NB4 (cell line): ENCODE measurements around the gene HDAC11.

Experiments used
- DNase-seq: peaks from one replicate; pipeline ENCODE4 v3.0.0; 2010; ENCODE audit warnings: low read depth
- H3K4me3 ChIP-seq: one replicate; pipeline ENCODE4 v1.5.1; 2011; ENCODE audit warnings: mild to moderate bottlenecking, low read depth, low read length, moderate library complexity
- MYC ChIP-seq: IDR thresholded peaks from 2 replicates; pipeline ENCODE4 v1.6.1; 2011; ENCODE audit warnings: low read depth, low read length
- POLR2A ChIP-seq: IDR thresholded peaks from 2 replicates; pipeline ENCODE4 v1.6.1; 2011; ENCODE audit warnings: mild to moderate bottlenecking; ENCODE audit not compliant: insufficient read length; ENCODE audit errors: extremely low read depth
- TF ChIP-seq, protein P1 (sequence below): IDR thresholded peaks from 2 replicates; pipeline ENCODE4 v1.6.1; 2011; ENCODE audit warnings: low read depth, low read length
- TF ChIP-seq, protein P2 (sequence below): IDR thresholded peaks from one replicate; pipeline ENCODE4 v1.5.1; 2012; ENCODE audit warnings: low read depth, low read length

HDAC11 gene

DNA sequence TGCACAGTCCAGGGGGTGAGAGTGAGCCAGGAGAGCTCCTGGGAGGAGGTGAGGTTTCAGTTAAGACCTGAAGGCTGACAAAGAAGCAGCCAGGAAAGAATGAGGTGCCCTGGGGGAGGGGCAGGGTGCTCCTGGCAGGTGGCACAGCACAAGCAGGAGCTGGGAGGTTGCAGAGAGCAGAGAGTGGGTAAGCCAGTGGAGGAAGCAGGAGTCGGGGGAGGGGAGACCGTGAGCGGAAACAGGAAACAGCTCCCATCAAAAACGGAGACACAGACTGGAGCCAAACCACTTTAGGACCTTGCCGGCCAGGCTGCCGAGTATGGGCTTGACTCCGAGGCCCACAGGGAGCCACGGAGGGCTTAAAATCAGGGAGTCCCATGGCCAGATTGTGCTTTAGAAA, 56.7 kb downstream of the HDAC11 start:
- no peak; the same call in 1 of the 2 replicates for TF ChIP-seq MYC
- TF ChIP-seq, protein P1, sequence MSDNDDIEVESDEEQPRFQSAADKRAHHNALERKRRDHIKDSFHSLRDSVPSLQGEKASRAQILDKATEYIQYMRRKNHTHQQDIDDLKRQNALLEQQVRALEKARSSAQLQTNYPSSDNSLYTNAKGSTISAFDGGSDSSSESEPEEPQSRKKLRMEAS, result no peak
- no peak overlapping the region for H3K4me3 ChIP-seq
- peak; percentile 30 for DNase-seq

DNA sequence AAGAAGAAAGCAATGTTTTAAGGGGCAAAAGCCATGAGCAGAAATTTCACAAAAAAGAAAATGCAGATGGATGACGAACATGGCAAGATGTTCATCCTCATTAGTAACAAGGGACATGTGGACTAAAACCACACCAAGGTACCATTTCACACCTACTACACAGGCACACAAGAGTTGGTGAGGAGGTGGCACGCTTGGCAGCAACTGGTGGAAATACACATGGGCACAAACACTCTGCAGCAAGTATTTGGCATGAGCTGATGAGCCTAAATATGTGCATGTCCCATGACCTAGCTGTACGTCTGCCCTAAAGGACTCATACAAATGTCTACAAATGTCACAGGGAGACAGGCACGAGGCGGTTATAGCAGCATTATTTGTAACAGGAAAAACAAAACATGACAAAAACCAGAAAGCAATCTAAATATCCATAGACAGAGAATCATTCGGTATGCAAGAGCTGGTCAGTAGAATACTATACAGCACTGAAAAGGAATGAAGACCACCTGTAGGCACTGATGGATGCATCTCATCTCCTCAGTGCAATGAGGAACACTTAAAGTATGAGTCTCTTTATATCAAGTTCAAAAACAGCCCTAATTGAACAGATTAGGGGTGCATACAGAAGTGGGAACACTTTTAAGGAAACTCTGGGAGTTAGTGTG, 57.3 kb downstream of the HDAC11 start:
- no peak for TF ChIP-seq MYC
- TF ChIP-seq, protein P2, sequence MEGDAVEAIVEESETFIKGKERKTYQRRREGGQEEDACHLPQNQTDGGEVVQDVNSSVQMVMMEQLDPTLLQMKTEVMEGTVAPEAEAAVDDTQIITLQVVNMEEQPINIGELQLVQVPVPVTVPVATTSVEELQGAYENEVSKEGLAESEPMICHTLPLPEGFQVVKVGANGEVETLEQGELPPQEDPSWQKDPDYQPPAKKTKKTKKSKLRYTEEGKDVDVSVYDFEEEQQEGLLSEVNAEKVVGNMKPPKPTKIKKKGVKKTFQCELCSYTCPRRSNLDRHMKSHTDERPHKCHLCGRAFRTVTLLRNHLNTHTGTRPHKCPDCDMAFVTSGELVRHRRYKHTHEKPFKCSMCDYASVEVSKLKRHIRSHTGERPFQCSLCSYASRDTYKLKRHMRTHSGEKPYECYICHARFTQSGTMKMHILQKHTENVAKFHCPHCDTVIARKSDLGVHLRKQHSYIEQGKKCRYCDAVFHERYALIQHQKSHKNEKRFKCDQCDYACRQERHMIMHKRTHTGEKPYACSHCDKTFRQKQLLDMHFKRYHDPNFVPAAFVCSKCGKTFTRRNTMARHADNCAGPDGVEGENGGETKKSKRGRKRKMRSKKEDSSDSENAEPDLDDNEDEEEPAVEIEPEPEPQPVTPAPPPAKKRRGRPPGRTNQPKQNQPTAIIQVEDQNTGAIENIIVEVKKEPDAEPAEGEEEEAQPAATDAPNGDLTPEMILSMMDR, result no peak
- TF ChIP-seq POLR2A, result no peak
- TF ChIP-seq, protein P1, result no peak
- H3K4me3 ChIP-seq, result no peak overlapping the region
- DNase-seq, result no peak

DNA sequence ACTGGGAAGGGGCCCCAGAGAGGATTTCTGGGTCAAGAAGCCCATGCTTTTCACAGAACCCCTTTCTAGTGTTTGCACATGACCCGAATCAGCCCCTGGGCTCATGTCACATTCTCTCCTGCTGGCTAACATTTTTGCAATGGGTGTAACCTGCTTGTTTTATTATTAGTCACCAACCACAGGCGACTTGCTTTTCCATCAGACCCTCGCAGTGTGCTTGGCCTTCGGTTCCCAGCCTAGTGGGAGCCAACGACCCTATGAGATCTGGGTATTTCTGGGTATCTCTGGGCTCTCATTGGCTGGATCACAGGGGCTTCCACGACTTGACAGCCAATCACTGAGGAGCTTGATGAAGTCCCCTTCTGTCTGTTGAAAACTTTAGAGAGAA, 57.8 kb downstream of the HDAC11 start:
- TF ChIP-seq, protein P2, result no peak
- no peak for TF ChIP-seq MYC
- TF ChIP-seq, protein P1, result no peak
- no peak for TF ChIP-seq POLR2A
- DNase-seq, result no peak
- H3K4me3 ChIP-seq, result no peak overlapping the region

DNA sequence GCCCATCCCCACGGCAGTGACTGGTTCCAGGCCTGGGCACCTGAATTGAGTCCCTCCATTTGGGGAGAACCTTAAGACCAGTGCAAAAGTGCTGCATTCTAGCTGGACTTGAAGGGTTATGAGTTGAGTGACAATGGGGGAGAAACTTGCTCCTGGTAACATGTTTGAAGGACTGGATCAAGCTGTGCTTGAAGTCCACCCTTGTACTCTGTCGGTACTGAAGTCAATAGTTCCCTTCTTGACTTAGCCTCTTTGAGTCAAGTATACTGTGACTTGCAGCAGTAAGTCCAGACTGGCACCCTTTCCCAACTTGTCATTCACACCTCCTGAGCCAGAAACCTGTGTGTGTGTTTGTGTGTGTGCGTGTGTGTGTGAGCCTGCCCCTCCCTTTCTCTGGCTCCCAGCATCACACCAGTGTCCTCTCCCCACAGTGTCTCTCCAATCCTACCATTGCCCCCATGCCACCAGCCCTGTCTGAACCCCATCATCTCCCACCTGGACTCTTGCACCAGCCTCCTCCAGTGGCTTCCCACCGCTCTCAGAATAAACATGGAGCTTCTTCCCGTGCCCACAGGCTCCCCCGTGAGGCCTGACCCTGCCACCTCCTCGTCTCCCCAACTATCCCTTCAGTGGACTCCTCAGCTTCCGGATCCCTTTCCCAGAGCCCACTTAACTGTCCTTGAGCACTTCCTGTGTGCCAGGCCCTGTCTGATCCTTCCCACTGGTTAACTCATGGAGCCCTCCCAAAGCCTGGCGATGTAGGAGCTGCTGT, 58.6 kb downstream of the HDAC11 start:
- H3K4me3 ChIP-seq, result no peak overlapping the region
- TF ChIP-seq, protein P1, result no peak
- DNase-seq, result no peak

DNA sequence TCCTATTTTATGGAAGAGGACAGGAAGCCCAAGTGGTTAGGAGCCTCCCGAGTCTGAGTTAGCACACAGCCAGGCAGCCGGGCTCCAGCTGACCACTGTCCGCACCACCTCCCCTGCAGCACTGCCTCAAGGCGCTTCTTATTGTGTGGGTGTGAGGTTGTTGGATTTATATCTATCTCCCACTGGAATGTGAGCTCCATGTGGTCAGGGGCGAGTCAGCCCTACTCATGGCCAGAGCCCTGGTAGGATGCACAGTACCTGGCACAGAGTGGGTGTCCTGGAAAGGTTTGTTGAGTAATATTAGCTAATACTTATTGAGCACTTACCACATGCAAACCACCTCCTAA, 59.2 kb downstream of the HDAC11 start:
- DNase-seq, result no peak
- TF ChIP-seq, protein P1, result no peak
- no peak for TF ChIP-seq MYC
- TF ChIP-seq, protein P2, result no peak
- no peak overlapping the region for H3K4me3 ChIP-seq

DNA sequence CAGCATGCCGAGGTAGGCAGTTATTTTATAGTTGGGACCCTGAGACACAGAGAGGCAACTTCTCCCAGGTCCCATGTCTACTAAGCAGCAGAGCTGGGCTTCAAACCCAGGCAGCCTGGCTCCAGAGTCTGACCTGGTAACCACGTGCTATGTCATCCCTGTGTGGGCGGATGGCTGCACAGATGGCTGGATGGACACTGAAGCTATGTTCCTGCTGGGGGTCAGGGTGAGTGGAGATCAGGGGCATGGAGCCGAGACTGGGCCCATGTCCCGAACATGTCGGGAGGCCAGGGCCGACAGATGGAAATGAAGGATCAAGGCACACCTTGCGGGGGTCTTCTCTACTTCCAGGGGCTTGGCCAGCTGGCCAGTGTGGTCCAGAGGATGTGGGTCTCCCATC, 59.6 kb downstream of the HDAC11 start:
- TF ChIP-seq POLR2A (no peak), MYC (no peak)
- TF ChIP-seq, protein P1, result no peak
- no peak overlapping the region for H3K4me3 ChIP-seq
- DNase-seq, result no peak

DNA sequence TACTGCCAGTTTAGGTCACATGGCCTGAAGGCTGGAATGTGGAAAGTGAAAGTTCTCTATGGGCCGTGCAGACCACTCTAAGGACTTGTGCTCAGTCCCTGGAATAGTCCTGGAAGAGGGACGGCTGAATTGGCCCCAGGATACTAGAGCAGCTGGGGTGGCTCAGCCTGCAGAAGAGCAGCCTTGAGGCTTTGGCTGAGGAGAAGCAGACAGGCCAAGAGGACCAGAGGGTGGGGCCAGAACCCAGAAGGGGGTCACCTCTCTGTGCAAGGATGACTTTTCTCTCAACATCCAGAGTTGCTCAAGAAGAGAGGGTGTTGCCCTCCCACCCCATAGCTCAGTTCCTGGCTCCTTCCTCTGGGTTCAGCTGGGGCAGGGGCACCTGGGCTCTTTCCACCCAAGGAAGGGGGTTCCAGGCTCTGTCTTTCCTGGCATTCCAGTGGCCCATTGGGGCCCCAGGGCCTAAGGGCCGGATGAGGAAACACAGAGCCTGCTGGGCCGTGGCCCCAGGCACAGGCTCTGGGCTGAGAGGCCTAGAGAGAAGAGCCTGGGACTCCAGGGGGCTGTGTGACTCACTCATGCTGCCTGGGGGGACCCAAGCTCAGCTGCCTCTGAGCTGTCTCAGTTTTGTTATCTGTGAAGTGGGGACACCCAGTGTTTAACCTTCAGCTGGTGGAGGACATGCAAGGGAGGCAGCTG, 60.3 kb downstream of the HDAC11 start:
- DNase-seq, result no peak
- TF ChIP-seq POLR2A, result no peak
- no peak overlapping the region for H3K4me3 ChIP-seq
